ENCODE results near the gene ALOX15.
"Not testable (repeated sequence)": the region's sequence is repeated elsewhere in the genome, so short reads cannot be mapped to it uniquely, and the experiment has no call there.

GRCh38 chr17:4640569-4641188, 799 bp downstream of the ALOX15 start:
- not testable (repeated sequence) for TF ChIP-seq CTCF, POLR2A (IDR thresholded peaks at IDR 0.05)
